GM12878 (cell line): ENCODE measurements around the gene LAP3. TPM values are rescaled to one million over a fixed set of nuclear protein-coding genes. Genes with fewer than 3 reads are reported as not detected.

Source experiments
- ATAC-seq: fragments of 200-7000 bp; cut with Tn5 transposase; 3 replicates; pipeline ENCODE4 v1.9.1; 2020; ENCODE audit warnings: mild to moderate bottlenecking, moderate library complexity
- BruUV-seq: library from RNA; stranded (reverse); fragments of 400-500 nt; replicated peaks from 2 replicates; lab custom pipeline; 2021; lab: Mats Ljungman, UMichigan
- CTCF ChIA-PET: fragments of 300-600 bp; sonication (Branson Sonifier 250); formaldehyde crosslinking; extraction: SDS; loops from one replicate; lab custom pipeline; 2021; ENCODE audit warnings: inconsistent platforms; lab: Yijun Ruan, JAX
- POLR2A ChIA-PET: fragments of 350-600 bp; formaldehyde crosslinking; extraction: SDS; loops from one replicate; lab custom pipeline; 2021; ENCODE audit warnings: inconsistent platforms; lab: Charles Lee
- RAD21 ChIA-PET: fragments of 300-600 bp; sonication (Branson Sonifier 250); formaldehyde crosslinking; loops from one replicate; lab custom pipeline; 2023; ENCODE audit warnings: antibody characterized with exemption; ENCODE audit not compliant: unreplicated experiment; lab: Charles Lee
- SMC1A ChIA-PET: fragments of 300-600 bp; sonication (Branson Sonifier 250); formaldehyde crosslinking; loops from one replicate; lab custom pipeline; 2023; ENCODE audit not compliant: unreplicated experiment, uncharacterized antibody; lab: Charles Lee
- DNase-seq: peaks from one replicate; pipeline ENCODE4 v3.0.0-alpha.2; 2011; ENCODE audit warnings: low read depth, low spot score
- FAIRE-seq: peaks from 3 replicates; lab custom pipeline; 2011; peaks lifted over from hg19 to GRCh38; lab: Jason Lieb, UNC
- H2AFZ ChIP-seq: 2 replicates; pipeline ENCODE4 v1.6.0; 2011; ENCODE audit warnings: low read depth, low read length, control low read depth; ENCODE audit not compliant: control insufficient read depth
- H3K27ac ChIP-seq: 2 replicates; pipeline ENCODE4 v1.5.1; 2011; ENCODE audit warnings: control low read depth; ENCODE audit not compliant: control insufficient read depth, insufficient read depth
- H3K27me3 ChIP-seq, 2 experiments: replicated peaks in 1 of 2; 2 replicates each; pipeline versions ENCODE4 v1.6.0 to v1.6.1; 2011; ENCODE audit warnings: low read length in 1 of 2; ENCODE audit not compliant: control insufficient read depth in 2 of 2, insufficient read depth in 2 of 2
- H3K36me3 ChIP-seq, 2 experiments: 2 replicates each; pipeline ENCODE4 v1.5.1; 2011; ENCODE audit warnings: low read length in 1 of 2; ENCODE audit not compliant: control insufficient read depth in 2 of 2, insufficient read depth in 2 of 2
- H3K4me1 ChIP-seq: 2 replicates; pipeline ENCODE4 v1.6.1; 2011; ENCODE audit warnings: mild to moderate bottlenecking, low read length, moderate library complexity, mixed read lengths; ENCODE audit not compliant: control insufficient read depth, insufficient read depth
- H3K4me2 ChIP-seq: 2 replicates; pipeline ENCODE4 v1.6.0; 2011; ENCODE audit warnings: control low read depth; ENCODE audit not compliant: control insufficient read depth, insufficient read depth
- H3K4me3 ChIP-seq: fragments of 200-600 bp; sonication (generic); 2 replicates; pipeline ENCODE4 v1.5.1; 2016
- H3K79me2 ChIP-seq: 2 replicates; pipeline ENCODE4 v1.6.0; 2011; ENCODE audit warnings: low read length; ENCODE audit not compliant: control insufficient read depth, insufficient read depth
- H3K9ac ChIP-seq: 2 replicates; pipeline ENCODE4 v1.8.0; 2011; ENCODE audit warnings: low read length, control low read depth, mixed read lengths; ENCODE audit not compliant: control insufficient read depth, insufficient read depth
- H3K9me3 ChIP-seq: replicated peaks from 3 replicates; pipeline ENCODE4 v1.5.1; 2011; ENCODE audit warnings: mild to moderate bottlenecking, low read length; ENCODE audit not compliant: control insufficient read depth, insufficient read depth
- H4K20me1 ChIP-seq: 2 replicates; pipeline ENCODE4 v1.6.0; 2011; ENCODE audit not compliant: control insufficient read depth, insufficient read depth
- BCL11A ChIP-seq: IDR thresholded peaks from 2 replicates; pipeline ENCODE4 v1.6.1; 2011; ENCODE audit warnings: low read depth, low read length
- CEBPB ChIP-seq, 2 experiments: fragments of 150-350 bp in 1 of 2; IDR thresholded peaks; 2 replicates each; pipeline ENCODE4 v1.6.1; 2012 to 2014; ENCODE audit warnings: low read depth in 2 of 2, low read length in 2 of 2, borderline replicate concordance in 1 of 2, inconsistent platforms in 1 of 2
- CHD2 ChIP-seq: IDR thresholded peaks from 2 replicates; pipeline ENCODE4 v1.6.1; 2011; ENCODE audit warnings: low read depth, low read length, improper control_type of control experiment, borderline replicate concordance
- GATAD2B ChIP-seq: fragments of 450-650 bp; conservative IDR thresholded peaks from 2 replicates; pipeline ENCODE4 v1.6.1; 2017; ENCODE audit warnings: low read depth, mild to moderate bottlenecking, moderate library complexity
- HDAC6 ChIP-seq: fragments of 200-600 bp; sonication (generic); IDR thresholded peaks from one replicate; pipeline ENCODE4 v1.8.0; 2017; ENCODE audit warnings: antibody characterized with exemption; ENCODE audit not compliant: unreplicated experiment
- IRF4 ChIP-seq: IDR thresholded peaks from 2 replicates; pipeline ENCODE4 v1.6.1; 2011; ENCODE audit warnings: low read depth, low read length
- TBL1XR1 ChIP-seq: IDR thresholded peaks from 2 replicates; pipeline ENCODE4 v1.6.1; 2012; ENCODE audit warnings: low read depth, low read length, improper control_type of control experiment
- ZBTB33 ChIP-seq: fragments of 450-650 bp; IDR thresholded peaks from 2 replicates; pipeline ENCODE4 v1.6.1; 2017; ENCODE audit warnings: mild to moderate bottlenecking
- WGBS: methylation state at CpG from one replicate; pipeline ENCODE4 v1.1.6; 2016; ENCODE audit warnings: low lambda C conversion rate; ENCODE audit not compliant: insufficient replicate concordance, insufficient coverage; ENCODE audit errors: missing lambda C conversion rate; 5-methylcytosine and 5-hydroxymethylcytosine counted together
- in situ Hi-C: fragments of 300-500 bp; cut with MboI; formaldehyde crosslinking; loops from 9 replicates; pipeline ENCODE4 v1.14.3; 2018; ENCODE audit warnings: mixed read lengths
- intact Hi-C: fragments of 100-400 bp; cut with micrococcal nuclease; formaldehyde crosslinking; loops from one replicate; pipeline ENCODE4 v1.14.2; 2022; ENCODE audit not compliant: unreplicated experiment
- polyA plus RNA-seq, 11 experiments: library from polyadenylated mRNA; depleted of rRNA in 4 of 11; unstranded in 6 of 11; stranded (reverse) in 5 of 11; fragments of >200 nt; fragmentation: Nextera tagmentation in 4 of 11; fragmentation: Illumina TruSeq in 1 of 11; extraction: Ambion mirVana in 4 of 11; extraction: Trizol in 1 of 11; gene quantifications; 1 replicate in 1 of 11; 2 replicates in 10 of 11; pipeline versions ENCODE4 v1.2.1 to v1.2.3, GENCODE V29; 2011 to 2016; ENCODE audit warnings: inconsistent platforms in 2 of 11, missing spikeins in 2 of 11, low read depth in 1 of 11
- total RNA-seq, 4 experiments: library from RNA; depleted of rRNA in 3 of 4; stranded (reverse); fragments of >200 nt in 3 of 4; fragmentation: Illumina TruSeq in 1 of 4; extraction: Trizol in 1 of 4; gene quantifications; 2 replicates each; pipeline versions ENCODE4 v1.2.1 to v1.2.3, GENCODE V29; 2013 to 2021
- TF ChIP-seq, protein P1 (sequence below): fragments of 450-650 bp; IDR thresholded peaks from 2 replicates; pipeline ENCODE4 v1.6.1; 2018; ENCODE audit warnings: borderline replicate concordance, mild to moderate bottlenecking; ENCODE audit not compliant: partially characterized antibody

LAP3 gene
- total and polyA plus RNA-seq, 10 of the 15 experiments (the other 5 are each of a cell fraction or from before 2014, with no cell fraction given): 134 to 249 (median 204) TPM

GRCh38 chr4:17599826-17600225 lies 22.8 kb downstream of the LAP3 start:
- H3K4me3 ChIP-seq: no peak overlapping the region
- no peak overlapping the region for H3K9ac ChIP-seq
- 100% methylated on average over 1 of the region's 1 CpG for WGBS
- peaks cover 6% of the 10 kb centered on the region for H3K4me1 ChIP-seq
- ChIA-PET SMC1A (no interaction called here), RAD21 (no interaction called here), POLR2A (interaction anchor here (0.7 to 0.8 kb wide), 2 partner anchors 15 to 329 kb away, joined by 4 read pairs; no protein-coding TSS in a partner anchor), CTCF (no interaction called here)
- intact Hi-C loops: no loop called here
- no peak for TF ChIP-seq TBL1XR1
- TF ChIP-seq CEBPB (IDR thresholded peaks at IDR 0.05; ENCODE audit: borderline replicate concordance in 1 of 2, low read depth in 2 of 2, low read length in 2 of 2): no peak
- no peak for TF ChIP-seq IRF4
- no peak for TF ChIP-seq BCL11A
- TF ChIP-seq HDAC6: no peak
- no peak for TF ChIP-seq ZBTB33
- TF ChIP-seq GATAD2B: no peak
- TF ChIP-seq, protein P1, sequence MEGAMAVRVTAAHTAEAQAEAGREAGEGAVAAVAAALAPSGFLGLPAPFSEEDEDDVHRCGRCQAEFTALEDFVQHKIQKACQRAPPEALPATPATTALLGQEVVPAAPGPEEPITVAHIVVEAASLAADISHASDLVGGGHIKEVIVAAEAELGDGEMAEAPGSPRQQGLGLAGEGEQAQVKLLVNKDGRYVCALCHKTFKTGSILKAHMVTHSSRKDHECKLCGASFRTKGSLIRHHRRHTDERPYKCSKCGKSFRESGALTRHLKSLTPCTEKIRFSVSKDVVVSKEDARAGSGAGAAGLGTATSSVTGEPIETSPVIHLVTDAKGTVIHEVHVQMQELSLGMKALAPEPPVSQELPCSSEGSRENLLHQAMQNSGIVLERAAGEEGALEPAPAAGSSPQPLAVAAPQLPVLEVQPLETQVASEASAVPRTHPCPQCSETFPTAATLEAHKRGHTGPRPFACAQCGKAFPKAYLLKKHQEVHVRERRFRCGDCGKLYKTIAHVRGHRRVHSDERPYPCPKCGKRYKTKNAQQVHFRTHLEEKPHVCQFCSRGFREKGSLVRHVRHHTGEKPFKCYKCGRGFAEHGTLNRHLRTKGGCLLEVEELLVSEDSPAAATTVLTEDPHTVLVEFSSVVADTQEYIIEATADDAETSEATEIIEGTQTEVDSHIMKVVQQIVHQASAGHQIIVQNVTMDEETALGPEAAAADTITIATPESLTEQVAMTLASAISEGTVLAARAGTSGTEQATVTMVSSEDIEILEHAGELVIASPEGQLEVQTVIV: no peak
- TF ChIP-seq CHD2: no peak
- 0 out of 2 replicates have a peak, but pooled peaks cover 8% of the 10 kb centered on the region for H4K20me1 ChIP-seq
- BruUV-seq: no TSS peak
- H2AFZ ChIP-seq: no peak overlapping the region
- ATAC-seq (no peak), FAIRE-seq (no peak), DNase-seq (no peak)
- no peaks in the 10 kb centered on the region for H3K9me3 ChIP-seq
- no peak overlapping the region for H3K4me2 ChIP-seq
- H3K79me2 ChIP-seq: no peaks in the 10 kb centered on the region; the same call in 1 of the 2 replicates
- H3K36me3 ChIP-seq: peaks cover 14 to 43% of the 10 kb centered on the region in 2 experiments
- no peak overlapping the region for H3K27ac ChIP-seq
- in situ Hi-C loops: no loop called here
- H3K27me3 ChIP-seq: no peaks in the 10 kb centered on the region
